Panc1 (cell line): ENCODE measurements around the gene AKT3.

ENCODE experiments used
- CTCF ChIP-seq: fragments of 450-650 bp; IDR thresholded peaks from 2 replicates; pipeline ENCODE4 v1.5.1; 2017; ENCODE audit warnings: mild to moderate bottlenecking
- POLR2AphosphoS5 ChIP-seq: IDR thresholded peaks from 2 replicates; pipeline ENCODE4 v1.6.1; 2012; ENCODE audit warnings: mild to moderate bottlenecking, low read depth, low read length, moderate library complexity
- REST ChIP-seq, 2 experiments: IDR thresholded peaks; 2 replicates each; pipeline ENCODE4 v1.6.1; 2011 to 2012; ENCODE audit warnings: low read depth in 2 of 2, control low read depth in 1 of 2, low read length in 1 of 2, mild to moderate bottlenecking in 1 of 2, moderate library complexity in 1 of 2; ENCODE audit not compliant: insufficient read depth in 1 of 2
- SIN3A ChIP-seq: IDR thresholded peaks from 2 replicates; pipeline ENCODE4 v1.6.1; 2012; ENCODE audit warnings: low read depth, mild to moderate bottlenecking, low read length, moderate library complexity, borderline replicate concordance; ENCODE audit not compliant: insufficient read depth
- TCF7L2 ChIP-seq: IDR thresholded peaks from 2 replicates; pipeline ENCODE4 v1.6.1; 2011; ENCODE audit warnings: mild to moderate bottlenecking, low read depth, low read length, inconsistent platforms

- TF ChIP-seq CTCF, result no peak
- no peak for TF ChIP-seq REST (IDR thresholded peaks at IDR 0.05; ENCODE audit: insufficient read depth in 1 of 2, low read depth in 2 of 2, low read length in 1 of 2)
- TF ChIP-seq SIN3A, result no peak
- no peak for TF ChIP-seq POLR2AphosphoS5
- TF ChIP-seq TCF7L2, result no peak
Observed at GRCh38 chr1:243885806-243886205, 35.8 kb upstream of the AKT3 start.
